Renal cortical epithelial cell (primary cell): Measurements from ENCODE around the gene PIGU. TPM values are rescaled to one million over a fixed set of nuclear protein-coding genes. Genes with fewer than 3 reads are reported as not detected.

ENCODE experiments used
- DNase-seq: peaks from one replicate; pipeline ENCODE4 v3.0.0-alpha.2; 2011; ENCODE audit warnings: low read depth
- total RNA-seq: library from RNA; depleted of rRNA; stranded (reverse); fragments of >200 nt; gene quantifications from 2 replicates; pipeline ENCODE4 v1.2.3, GENCODE V29; 2014

The PIGU gene
- total RNA-seq, 1 donor from 2014 or later: 9.7 TPM

DNA sequence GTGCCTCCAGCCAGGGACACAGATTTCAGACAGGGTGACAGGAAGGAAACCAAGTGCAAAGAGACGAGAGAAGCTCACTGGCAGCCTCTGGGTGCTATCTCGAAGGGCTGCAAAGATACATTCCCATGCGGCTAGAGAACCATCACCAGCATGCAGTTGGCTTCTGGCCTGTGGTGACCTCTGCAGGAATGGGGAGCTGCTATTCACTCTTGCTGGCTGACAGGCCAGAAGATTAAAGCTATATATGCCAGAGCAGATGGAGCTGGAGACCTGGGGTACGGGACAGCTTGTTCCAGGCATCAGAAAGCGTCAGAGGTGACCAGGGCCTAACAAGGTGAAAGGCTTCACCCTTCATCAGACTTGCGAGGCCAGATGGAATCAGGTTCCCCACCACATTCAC lies 98.4 kb downstream of the PIGU start:
- no peak for DNase-seq

DNA sequence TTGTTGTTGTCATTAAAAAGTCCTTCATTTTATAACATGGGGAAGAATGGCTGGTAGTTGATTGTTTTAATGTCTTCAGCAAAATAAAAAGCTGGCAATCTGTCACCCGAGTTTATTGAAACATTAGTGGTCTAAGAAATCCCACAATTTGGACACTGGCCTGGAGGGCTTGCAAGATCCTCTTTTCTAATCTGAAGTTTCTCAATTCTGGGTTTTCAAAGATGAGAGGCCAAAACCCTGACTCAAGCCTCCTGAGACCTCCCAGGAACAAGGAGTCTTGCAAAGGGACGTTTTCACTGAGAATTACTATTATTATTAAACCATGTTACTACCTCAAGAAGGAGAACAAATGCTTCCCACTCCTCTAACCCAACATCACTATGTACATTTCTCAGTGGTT lies 98.9 kb downstream of the PIGU start:
- no peak for DNase-seq

GRCh38 chr20:34577061-34577460 lies 99.8 kb downstream of the PIGU start:
- no peak for DNase-seq

DNA sequence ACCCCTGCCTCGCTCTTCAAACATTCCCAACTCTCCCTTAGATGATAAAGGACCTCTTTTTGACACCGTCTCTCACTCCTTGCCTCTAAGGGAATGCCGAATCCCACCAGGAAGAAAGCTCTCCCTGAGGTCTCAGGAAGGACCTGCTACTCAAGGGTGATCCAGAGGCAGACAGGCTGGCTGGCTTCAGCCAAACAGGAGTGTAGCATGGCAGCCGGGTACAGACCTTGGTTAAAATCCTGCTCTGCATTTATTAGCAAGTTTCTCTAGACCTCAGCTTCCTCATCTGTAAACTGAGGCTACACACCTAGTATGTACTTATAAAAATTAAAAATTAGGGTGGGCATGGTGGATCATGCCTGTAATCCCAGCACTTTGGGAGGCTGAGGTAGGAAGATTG lies 101.1 kb downstream of the PIGU start:
- DNase-seq: no peak

- no peak for DNase-seq
These were observed 101.6 kb downstream of the PIGU start for GRCh38 chr20:34575271-34575670.

DNA sequence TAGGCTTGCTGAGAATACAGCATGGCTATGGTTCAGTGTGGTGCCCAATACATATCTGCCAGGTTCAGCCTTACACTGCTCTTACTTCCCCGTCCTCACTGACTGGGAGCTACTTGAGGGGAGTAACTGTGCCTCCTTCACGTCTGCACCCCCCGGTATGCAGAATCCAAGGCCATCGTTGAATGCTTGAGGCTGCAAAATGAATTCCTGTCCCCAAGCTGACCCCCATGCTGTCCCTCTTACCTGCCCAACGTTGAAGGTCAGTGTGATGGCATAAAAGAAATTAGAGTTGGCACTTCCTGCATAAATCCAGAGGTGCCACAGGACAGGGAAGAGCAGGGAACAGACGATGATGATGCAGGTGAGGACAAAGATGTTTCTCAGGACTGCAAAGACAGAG lies 102.0 kb downstream of the PIGU start:
- DNase-seq: no peak

DNA sequence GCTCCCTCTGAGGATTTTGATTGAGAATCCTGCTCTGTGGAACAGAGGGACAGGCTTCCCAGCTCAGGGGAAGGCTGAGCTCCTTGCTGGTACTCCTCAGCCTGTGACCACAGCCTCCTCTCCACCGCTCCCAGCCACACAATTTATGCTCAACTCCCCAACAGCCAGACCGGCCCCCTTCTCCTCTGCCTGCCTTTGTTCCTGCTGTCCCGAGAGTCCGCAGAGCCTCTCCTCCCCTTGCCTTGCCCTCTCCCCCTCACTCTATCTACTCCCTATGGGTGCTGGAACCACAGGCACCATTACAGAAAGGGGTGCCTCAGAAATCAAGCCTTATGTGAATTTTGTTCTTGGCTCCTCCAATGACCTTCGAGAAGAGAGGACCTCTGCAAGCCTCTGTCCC lies 102.5 kb downstream of the PIGU start:
- DNase-seq: no peak

DNA sequence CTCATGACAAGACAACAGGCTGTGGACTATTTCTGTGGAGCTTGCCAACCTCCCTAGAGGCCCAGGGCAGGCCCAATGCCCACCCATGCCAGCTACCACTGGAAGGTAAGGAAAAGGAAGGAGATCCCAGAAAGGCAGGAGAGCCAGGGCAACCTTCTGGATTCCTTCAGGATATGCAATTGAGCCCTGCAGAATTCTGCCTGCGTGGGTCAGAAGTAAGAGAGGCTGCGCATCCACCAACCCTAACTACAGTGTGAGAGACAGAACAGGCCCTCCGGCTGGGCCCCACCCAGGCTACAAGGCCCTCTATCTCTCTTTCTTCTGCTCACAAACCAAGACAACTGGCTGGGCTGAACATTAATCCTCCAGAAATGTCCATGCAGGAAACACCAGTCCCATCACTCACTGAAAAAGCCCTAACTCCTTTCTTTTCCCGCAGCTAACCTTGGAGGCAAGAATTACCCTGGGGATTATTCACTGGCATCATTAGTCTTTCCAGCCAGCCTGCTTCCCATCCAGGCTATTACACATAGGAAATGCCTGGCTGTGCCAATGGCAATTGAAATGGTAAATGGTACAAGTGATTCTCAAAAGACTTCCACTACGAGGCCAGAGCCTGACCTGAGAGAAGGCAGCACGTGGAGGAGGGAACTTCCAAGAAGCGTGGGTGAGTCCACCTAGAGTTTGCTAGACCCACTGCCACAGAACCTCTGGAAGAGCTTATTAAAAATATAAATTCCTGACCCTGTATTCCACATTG lies 103.2 kb downstream of the PIGU start:
- no peak for DNase-seq

DNA sequence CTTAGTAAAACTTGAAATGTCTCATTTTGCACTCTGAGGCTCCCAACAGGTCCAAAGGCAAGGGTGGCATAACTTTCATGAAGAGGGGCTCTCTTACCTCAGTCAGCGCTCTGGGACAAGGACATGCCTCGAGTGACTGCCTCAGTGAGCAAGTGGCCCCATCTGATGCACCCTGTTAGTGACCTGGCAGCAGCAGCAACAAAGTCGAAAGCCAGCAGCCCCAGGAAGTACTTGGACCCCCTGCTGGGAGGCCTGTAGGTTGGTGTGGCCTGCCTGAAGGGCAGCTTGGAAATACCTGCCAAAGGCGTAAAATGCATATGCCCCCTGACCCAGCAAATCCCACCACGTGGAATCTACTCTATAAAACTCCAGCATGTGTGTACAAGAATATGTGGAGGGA lies 105.1 kb downstream of the PIGU start:
- no peak for DNase-seq

GRCh38 chr20:34570859-34571306 lies 106.0 kb downstream of the PIGU start:
- DNase-seq: peak; percentile 78

GRCh38 chr20:34569598-34569997 lies 107.3 kb downstream of the PIGU start:
- no peak for DNase-seq

DNA sequence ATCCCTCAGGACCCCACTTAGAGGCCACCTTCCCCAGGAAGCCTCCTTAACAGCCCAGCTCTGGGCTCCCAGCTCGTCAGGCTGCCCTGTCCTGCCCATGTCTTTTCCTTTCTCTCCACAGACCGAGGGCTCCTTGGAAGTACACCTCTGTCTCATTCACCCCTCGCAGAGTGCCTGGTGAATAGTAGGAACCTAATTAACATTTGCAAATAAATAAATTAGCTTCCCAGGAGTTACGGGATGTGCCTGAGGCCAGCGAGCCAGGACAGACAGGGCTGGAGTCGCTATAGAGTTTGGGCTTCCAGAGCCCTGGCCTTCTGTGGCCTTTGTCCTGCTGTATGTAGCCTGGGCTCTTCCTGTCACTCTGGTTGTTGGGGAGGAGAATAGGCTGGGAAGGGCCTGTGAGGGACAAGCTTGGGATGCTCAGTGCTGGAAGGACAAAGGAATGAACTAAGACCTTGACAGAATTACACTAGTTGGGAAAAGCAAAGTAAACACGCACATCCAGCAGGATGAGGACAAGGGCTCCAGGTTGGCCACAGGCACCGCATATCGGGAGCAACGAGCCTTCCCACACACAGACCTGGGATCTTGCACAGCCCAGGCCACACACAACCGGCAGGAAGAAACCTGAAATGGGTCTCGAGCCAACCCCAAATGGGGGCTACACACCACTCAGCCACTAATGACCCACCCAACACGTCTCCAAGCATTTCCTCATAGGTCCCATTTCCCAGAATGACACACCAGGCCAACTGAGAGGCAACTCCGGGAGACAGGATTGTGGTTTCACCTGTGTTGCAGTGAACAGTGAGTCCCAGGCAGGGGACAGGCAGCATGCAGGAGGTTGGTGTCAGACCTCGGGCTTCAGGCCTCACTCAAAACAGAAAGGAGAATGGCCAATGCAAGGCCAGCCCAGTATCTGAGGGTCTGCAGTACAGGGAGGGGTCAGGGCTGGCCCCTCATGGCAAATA lies 108.7 kb downstream of the PIGU start:
- DNase-seq: no peak

- no peak for DNase-seq
These were observed 109.7 kb downstream of the PIGU start for GRCh38 chr20:34566978-34567891.

GRCh38 chr20:34564833-34565232 lies 112.1 kb downstream of the PIGU start:
- DNase-seq: no peak

DNA sequence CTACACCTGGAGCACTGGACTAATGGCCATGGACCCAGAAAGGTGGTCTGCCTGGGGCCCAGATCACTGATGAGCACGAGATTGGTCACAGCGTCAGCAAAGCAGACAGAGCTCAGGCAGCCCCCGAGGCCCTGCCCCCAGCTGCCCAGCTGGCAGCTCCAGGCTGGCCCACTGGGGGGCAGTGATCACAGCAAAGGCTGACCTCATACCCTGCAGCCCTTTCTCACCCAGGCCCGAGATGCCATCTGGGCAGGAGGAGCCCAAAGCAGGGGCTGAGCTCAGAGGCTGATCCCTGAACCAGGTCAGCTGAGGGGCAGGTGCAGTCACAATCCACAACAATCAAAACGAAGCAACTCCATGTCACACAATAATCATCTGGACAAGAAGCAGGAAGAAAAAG lies 114.3 kb downstream of the PIGU start:
- DNase-seq: no peak

DNA sequence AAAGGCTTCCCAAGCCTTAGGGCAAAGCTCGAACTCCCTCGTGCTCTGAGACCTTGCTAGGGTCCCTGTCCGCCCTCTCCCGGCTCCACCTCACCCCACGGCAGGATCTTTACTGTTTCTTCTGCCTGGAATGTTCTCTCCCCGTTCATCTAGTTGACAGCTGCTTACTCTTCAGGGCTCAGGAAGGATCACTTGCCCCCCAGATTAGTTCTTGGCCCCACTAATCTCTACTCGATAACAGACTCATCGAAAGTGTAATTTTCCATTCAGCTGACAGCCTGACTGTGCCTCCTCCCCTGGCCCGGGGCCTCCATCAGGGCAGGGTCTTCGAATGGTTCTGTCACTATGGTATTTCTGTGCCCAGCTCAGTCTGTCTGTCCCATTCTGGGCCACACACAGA lies 115.2 kb downstream of the PIGU start:
- DNase-seq: no peak

DNA sequence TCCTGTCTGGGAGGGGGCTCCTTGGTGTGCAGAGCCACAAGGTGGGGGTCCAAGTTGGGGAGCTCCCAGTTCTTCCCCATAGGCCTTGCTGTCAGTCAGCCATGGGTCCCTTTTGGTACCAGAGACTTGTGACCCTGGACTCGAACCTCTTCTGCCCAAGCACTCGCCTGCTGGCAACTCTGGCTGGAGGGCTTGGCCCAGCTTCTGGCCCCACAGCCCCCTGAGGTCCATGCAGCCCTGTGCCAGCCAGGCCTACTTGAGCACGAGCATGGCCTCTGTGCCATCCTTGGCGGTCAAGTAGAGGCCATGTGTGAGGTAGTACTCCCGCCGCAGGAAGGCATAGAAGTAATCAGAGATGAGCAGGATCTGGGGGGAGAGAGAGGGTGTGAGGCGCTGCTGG lies 116.3 kb downstream of the PIGU start:
- no peak for DNase-seq

GRCh38 chr20:34560141-34560523 lies 116.8 kb downstream of the PIGU start:
- no peak for DNase-seq

DNA sequence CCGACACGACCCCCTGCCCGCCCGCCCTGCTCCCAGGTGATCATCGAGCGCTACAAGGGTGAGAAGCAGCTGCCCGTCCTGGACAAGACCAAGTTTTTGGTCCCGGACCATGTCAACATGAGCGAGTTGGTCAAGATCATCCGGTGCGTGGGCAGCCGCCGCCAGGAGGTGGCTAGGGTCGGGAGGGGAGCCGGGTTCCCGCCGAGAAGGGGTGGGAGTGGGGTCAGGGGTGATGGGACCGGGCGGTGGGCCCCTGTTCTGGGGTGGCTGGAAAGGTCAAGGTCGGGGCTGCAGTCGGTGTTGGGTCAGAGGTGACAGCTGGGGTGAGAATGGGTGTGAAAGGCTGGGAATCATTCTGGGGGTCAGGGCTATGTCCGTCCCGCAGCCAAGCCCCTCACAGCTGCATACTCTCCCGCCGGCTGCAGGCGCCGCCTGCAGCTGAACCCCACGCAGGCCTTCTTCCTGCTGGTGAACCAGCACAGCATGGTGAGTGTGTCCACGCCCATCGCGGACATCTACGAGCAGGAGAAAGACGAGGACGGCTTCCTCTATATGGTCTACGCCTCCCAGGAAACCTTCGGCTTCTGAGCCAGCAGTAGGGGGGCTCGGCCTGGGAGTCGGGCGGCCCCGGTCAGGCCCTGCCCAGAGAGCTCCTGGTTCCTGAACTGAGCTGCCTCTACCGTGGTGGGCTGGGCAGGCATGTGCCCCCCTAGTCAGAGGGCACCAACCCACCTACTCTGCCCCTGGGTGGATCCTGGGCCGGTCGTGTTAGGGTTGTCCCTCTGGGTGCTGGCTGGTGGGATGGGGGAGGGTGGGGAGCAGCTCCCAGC lies 117.4 kb downstream of the PIGU start:
- no peak for DNase-seq

DNA sequence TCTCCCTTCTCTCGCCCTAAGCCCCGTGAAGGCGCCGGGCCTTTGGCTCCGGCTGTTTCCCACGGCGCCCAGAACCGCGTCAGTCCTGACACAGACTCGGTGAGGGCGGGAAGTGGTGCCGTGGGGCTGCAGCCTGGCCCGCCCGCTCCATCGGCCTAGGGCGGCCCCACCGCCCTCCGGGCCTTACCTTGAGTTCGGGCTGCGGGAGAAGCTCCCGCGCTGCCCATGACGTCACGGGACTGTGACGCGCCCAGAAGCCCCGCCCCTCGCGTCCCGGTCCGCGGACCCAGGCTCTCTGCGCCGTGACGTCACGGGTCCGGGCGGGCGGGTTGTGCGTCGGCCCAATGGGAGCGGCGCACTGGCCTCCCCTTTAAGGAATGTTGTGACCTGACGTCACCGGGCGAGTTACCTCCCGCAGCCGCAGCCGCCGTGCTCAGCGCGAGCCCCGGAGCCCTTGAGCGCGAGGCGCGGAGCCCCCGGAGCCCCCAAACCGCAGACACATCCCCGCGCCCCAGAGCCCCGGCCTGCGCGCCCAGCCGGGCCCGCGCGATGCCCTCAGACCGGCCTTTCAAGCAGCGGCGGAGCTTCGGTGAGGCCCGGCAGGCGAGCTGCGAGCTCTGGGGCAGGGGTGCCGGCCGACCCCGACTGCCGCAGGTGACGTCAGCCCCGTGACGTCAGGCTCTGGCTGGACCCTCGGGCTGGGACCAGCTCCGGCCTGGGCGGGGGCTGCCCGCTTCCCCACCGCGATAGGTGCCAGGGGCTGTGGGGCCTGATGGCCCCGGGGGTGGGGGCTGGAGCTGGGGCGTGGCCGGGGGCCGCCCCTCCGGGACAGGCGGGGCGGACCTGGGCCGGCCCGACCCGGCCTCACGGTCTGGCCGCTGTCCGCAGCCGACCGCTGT lies 118.3 kb downstream of the PIGU start, which contains the start of gene MAP1LC3A:
MAP1LC3A (plus strand) TSS at position 399 of the 899 bp plus-strand sequence; CDS start at position 550, 151 bp downstream.
- peak; percentile 68 for DNase-seq
